ENCODE data around the gene SLC25A21.

SLC25A21 gene

GRCh38 chr14:37145395-37145794, 27.0 kb downstream of the SLC25A21 start:
- no peaks in the 10 kb centered on the region for H3K36me3 Mint-ChIP-seq (ENCODE audit: low read depth)
- H3K4me3 Mint-ChIP-seq: no peak overlapping the region
- H3K9me3 Mint-ChIP-seq: no peaks in the 10 kb centered on the region
- H3K27me3 Mint-ChIP-seq: no peaks in the 10 kb centered on the region
- intact Hi-C loops (cut with micrococcal nuclease): no loop called here
- peaks cover 28% of the 10 kb centered on the region for H3K4me1 Mint-ChIP-seq (ENCODE audit: low read depth)
- H3K27ac Mint-ChIP-seq: no peak overlapping the region

DNA sequence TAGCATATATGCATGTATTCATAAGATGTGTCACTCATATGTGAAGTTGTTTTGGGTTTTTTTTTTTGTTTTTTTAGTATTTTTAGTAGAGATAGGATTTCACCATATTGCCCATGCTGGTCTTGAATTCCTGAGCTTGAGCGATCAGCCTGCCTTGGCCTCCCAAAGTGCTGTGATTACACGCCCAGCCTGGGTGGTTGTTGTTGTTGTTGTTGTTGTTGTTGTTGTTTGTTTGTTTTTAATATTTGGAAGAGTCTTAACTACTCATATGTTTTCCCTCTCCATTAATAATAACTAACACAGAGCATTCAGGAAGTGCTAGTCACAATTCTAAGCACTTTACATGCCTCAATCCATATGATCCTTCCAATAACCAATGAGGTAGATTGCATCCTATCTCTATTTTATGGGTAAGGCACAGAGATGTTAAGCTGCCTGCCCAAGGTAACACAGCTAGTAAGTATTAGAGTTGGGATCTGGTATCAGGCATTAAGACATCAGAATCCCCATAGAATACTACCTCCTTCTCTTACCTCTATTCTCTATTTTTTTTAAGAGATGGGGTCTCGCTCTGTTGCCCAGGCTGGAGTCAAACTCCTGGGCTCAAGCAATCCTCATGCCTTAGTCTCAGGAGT, 27.6 kb downstream of the SLC25A21 start:
- no peaks in the 10 kb centered on the region for H3K27me3 Mint-ChIP-seq
- no peak overlapping the region for H3K4me3 Mint-ChIP-seq
- H3K9me3 Mint-ChIP-seq: no peaks in the 10 kb centered on the region
- peaks cover 28% of the 10 kb centered on the region for H3K4me1 Mint-ChIP-seq (ENCODE audit: low read depth)
- H3K27ac Mint-ChIP-seq: no peak overlapping the region
- no peaks in the 10 kb centered on the region for H3K36me3 Mint-ChIP-seq (ENCODE audit: low read depth)
- intact Hi-C loops (cut with micrococcal nuclease): no loop called here

GRCh38 chr14:37143475-37143874, 28.9 kb downstream of the SLC25A21 start:
- Mint-ChIP-seq H3K36me3 (ENCODE audit: low read depth) (no peaks in the 10 kb centered on the region), H3K4me3 (no peak overlapping the region), H3K4me1 (ENCODE audit: low read depth) (peaks cover 28% of the 10 kb centered on the region), H3K27me3 (no peaks in the 10 kb centered on the region), H3K9me3 (no peaks in the 10 kb centered on the region), H3K27ac (no peak overlapping the region)
- intact Hi-C loops (cut with micrococcal nuclease): no loop called here

- no peaks in the 10 kb centered on the region for H3K27me3 Mint-ChIP-seq
- H3K9me3 Mint-ChIP-seq: no peaks in the 10 kb centered on the region
- H3K4me3 Mint-ChIP-seq: no peak overlapping the region
- peaks cover 27% of the 10 kb centered on the region for H3K4me1 Mint-ChIP-seq (ENCODE audit: low read depth)
- no peak overlapping the region for H3K27ac Mint-ChIP-seq
- no peaks in the 10 kb centered on the region for H3K36me3 Mint-ChIP-seq (ENCODE audit: low read depth)
- intact Hi-C loops (cut with micrococcal nuclease): no loop called here
Measured at GRCh38 chr14:37142835-37143401, 29.5 kb downstream of the SLC25A21 start.

- Mint-ChIP-seq H3K36me3 (ENCODE audit: low read depth) (no peaks in the 10 kb centered on the region), H3K4me1 (ENCODE audit: low read depth) (peaks cover 9% of the 10 kb centered on the region), H3K27me3 (peaks cover 3% of the 10 kb centered on the region), H3K9me3 (no peaks in the 10 kb centered on the region), H3K4me3 (no peak overlapping the region), H3K27ac (no peak overlapping the region)
- intact Hi-C loops (cut with micrococcal nuclease): no loop called here
Measured at GRCh38 chr14:37140176-37140575, 32.2 kb downstream of the SLC25A21 start.

DNA sequence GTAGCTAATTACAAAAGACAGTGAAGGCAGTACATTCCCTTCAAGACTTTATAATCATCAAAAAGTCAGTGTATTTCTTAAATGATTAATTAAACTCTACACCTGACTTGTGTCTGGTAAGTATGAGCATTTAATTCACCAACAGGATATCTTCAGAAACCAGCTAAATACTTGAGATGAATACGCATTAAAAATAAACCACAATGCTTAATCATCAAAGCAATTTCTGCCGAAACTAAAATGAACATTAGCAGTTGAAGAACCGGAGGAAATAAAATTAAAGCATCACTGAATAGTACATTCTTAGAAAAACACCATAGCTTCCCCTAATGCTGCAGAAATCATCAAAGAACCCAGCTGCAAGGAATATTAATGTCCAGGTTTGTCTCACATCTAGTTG, 32.7 kb downstream of the SLC25A21 start:
- Mint-ChIP-seq H3K4me3 (no peak overlapping the region), H3K36me3 (ENCODE audit: low read depth) (no peaks in the 10 kb centered on the region), H3K27me3 (peaks cover 3% of the 10 kb centered on the region), H3K4me1 (ENCODE audit: low read depth) (peaks cover 9% of the 10 kb centered on the region), H3K27ac (no peak overlapping the region), H3K9me3 (no peaks in the 10 kb centered on the region)
- intact Hi-C loops (cut with micrococcal nuclease): no loop called here

GRCh38 chr14:37138898-37139297, 33.5 kb downstream of the SLC25A21 start:
- intact Hi-C loops (cut with micrococcal nuclease): no loop called here
- H3K9me3 Mint-ChIP-seq: no peaks in the 10 kb centered on the region
- H3K36me3 Mint-ChIP-seq (ENCODE audit: low read depth): no peaks in the 10 kb centered on the region
- H3K4me1 Mint-ChIP-seq (ENCODE audit: low read depth): peaks cover 8% of the 10 kb centered on the region
- H3K27me3 Mint-ChIP-seq: peaks cover 3% of the 10 kb centered on the region
- H3K27ac Mint-ChIP-seq: no peak overlapping the region
- H3K4me3 Mint-ChIP-seq: no peak overlapping the region

- no peak overlapping the region for H3K27ac Mint-ChIP-seq
- no peaks in the 10 kb centered on the region for H3K9me3 Mint-ChIP-seq
- no peaks in the 10 kb centered on the region for H3K4me1 Mint-ChIP-seq (ENCODE audit: low read depth)
- H3K36me3 Mint-ChIP-seq (ENCODE audit: low read depth): no peaks in the 10 kb centered on the region
- peaks cover 3% of the 10 kb centered on the region for H3K27me3 Mint-ChIP-seq
- no peak overlapping the region for H3K4me3 Mint-ChIP-seq
- intact Hi-C loops (cut with micrococcal nuclease): no loop called here
Measured at GRCh38 chr14:37133284-37133913, 39.0 kb downstream of the SLC25A21 start.

DNA sequence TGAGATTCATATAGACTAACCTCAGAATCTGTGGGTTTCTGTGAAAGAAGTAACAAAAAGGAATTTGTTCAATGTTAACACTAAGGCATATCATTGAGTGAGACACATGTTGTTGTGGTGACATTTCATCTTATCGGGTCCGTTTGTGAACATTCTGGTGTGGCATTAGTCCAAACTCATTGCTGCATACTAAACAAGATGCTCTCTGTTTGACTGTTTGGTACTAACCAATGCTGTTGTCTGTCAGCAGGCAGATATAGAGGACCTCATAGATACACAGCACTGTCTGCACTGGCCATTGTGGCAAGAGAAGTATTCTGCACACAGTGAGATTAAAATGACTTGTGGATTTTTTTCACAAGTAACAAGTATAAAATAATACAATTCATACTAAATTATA, 41.2 kb downstream of the SLC25A21 start:
- Mint-ChIP-seq H3K27ac (no peak overlapping the region), H3K9me3 (no peaks in the 10 kb centered on the region), H3K36me3 (ENCODE audit: low read depth) (no peaks in the 10 kb centered on the region), H3K4me3 (no peak overlapping the region), H3K4me1 (ENCODE audit: low read depth) (no peaks in the 10 kb centered on the region), H3K27me3 (peaks cover 1% of the 10 kb centered on the region)
- intact Hi-C loops (cut with micrococcal nuclease): no loop called here

DNA sequence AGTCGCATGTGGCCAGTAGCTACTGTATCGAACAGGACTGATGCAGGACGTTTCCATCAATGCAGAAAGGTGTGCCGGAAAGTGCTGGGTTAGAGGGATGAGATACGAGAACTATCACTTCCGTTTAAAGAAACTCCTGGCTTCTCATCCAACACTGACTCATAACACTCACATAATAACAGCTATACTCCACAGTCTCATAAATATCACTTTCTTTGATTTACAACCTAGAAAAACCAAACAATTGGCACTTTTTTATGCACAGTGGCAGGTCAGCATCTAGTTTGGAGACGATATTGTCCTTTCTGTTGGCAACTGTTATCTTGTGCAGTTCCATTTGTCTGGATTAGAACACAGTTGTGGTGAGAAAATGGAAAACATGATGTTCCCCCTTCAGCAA, 43.4 kb downstream of the SLC25A21 start:
- intact Hi-C loops (cut with micrococcal nuclease): no loop called here

DNA sequence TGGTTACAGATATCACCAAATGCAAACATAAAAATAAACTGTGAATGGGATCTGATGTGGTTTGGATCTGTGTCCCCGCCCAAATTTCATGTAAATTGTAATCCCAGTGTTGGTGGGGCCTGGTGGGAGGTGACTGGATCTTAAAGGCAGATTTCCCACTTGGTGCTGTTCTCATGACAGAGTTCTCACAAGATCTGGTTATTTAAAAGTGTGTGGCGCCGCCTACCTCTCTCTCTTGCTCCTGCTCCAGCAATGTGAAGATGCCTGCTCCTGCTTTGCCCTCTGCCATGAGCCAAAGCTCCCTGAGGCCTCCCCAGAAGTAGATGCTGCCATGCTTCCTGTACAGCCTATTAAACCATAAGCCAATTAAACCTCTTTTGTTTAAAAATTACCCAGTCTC, 47.8 kb downstream of the SLC25A21 start:
- Mint-ChIP-seq H3K27me3 (no peaks in the 10 kb centered on the region), H3K36me3 (ENCODE audit: low read depth) (no peaks in the 10 kb centered on the region), H3K27ac (no peak overlapping the region), H3K4me3 (no peak overlapping the region), H3K4me1 (ENCODE audit: low read depth) (no peaks in the 10 kb centered on the region), H3K9me3 (no peaks in the 10 kb centered on the region)
- intact Hi-C loops (cut with micrococcal nuclease): no loop called here

More for the DNA sequence above, 43.4 kb downstream of the SLC25A21 start:
- Mint-ChIP-seq H3K27ac (no peak overlapping the region), H3K4me3 (no peak overlapping the region), H3K4me1 (ENCODE audit: low read depth) (no peaks in the 10 kb centered on the region), H3K36me3 (ENCODE audit: low read depth) (no peaks in the 10 kb centered on the region), H3K9me3 (no peaks in the 10 kb centered on the region), H3K27me3 (no peaks in the 10 kb centered on the region)

- H3K4me1 Mint-ChIP-seq (ENCODE audit: low read depth): no peaks in the 10 kb centered on the region
- intact Hi-C loops (cut with micrococcal nuclease): no loop called here
- H3K27me3 Mint-ChIP-seq: no peaks in the 10 kb centered on the region
- H3K27ac Mint-ChIP-seq: no peak overlapping the region
- H3K36me3 Mint-ChIP-seq (ENCODE audit: low read depth): no peaks in the 10 kb centered on the region
- H3K9me3 Mint-ChIP-seq: no peaks in the 10 kb centered on the region
- no peak overlapping the region for H3K4me3 Mint-ChIP-seq
Measured at GRCh38 chr14:37122919-37123639, 49.3 kb downstream of the SLC25A21 start.

- Mint-ChIP-seq H3K27me3 (no peaks in the 10 kb centered on the region), H3K4me3 (no peak overlapping the region), H3K36me3 (ENCODE audit: low read depth) (no peaks in the 10 kb centered on the region), H3K4me1 (ENCODE audit: low read depth) (no peaks in the 10 kb centered on the region), H3K9me3 (no peaks in the 10 kb centered on the region), H3K27ac (no peak overlapping the region)
- intact Hi-C loops (cut with micrococcal nuclease): no loop called here
Measured at GRCh38 chr14:37122288-37122687, 50.1 kb downstream of the SLC25A21 start.

- Mint-ChIP-seq H3K9me3 (no peaks in the 10 kb centered on the region), H3K4me3 (no peak overlapping the region), H3K36me3 (ENCODE audit: low read depth) (no peaks in the 10 kb centered on the region), H3K27ac (no peak overlapping the region), H3K27me3 (no peaks in the 10 kb centered on the region), H3K4me1 (ENCODE audit: low read depth) (no peaks in the 10 kb centered on the region)
- intact Hi-C loops (cut with micrococcal nuclease): no loop called here
Measured at GRCh38 chr14:37118673-37119366, 53.6 kb downstream of the SLC25A21 start.

Data from dendritic cell treated with granulocyte-macrophage colony-stimulating factor and Interleukin-4, amounts not matched to agents 40 ng/mL and 50 ng/mL, for 4 days (primary cell).